Mesendoderm (in vitro differentiated cells): Measurements from ENCODE around the gene KRT3.

ENCODE experiments used
- DNase-seq: peaks from one replicate; pipeline ENCODE4 v3.0.0; 2013
- H2AK5ac ChIP-seq: 2 replicates; pipeline ENCODE4 v1.6.1; 2013; ENCODE audit warnings: low read length, inconsistent platforms
- H2BK120ac ChIP-seq: 2 replicates; pipeline ENCODE4 v1.6.1; 2013; ENCODE audit warnings: low read depth, mild to moderate bottlenecking, low read length, moderate library complexity, mixed read lengths
- H2BK15ac ChIP-seq: replicated peaks from 2 replicates; pipeline ENCODE4 v1.6.1; 2013; ENCODE audit warnings: low read depth, mild to moderate bottlenecking, moderate library complexity
- H2BK5ac ChIP-seq: 2 replicates; pipeline ENCODE4 v1.6.1; 2013; ENCODE audit warnings: low read length, inconsistent platforms
- H3K18ac ChIP-seq: 2 replicates; pipeline ENCODE4 v1.6.1; 2013; ENCODE audit warnings: mild to moderate bottlenecking, low read length, mixed read lengths
- H3K23ac ChIP-seq: one replicate; pipeline ENCODE4 v1.6.1; 2013; ENCODE audit warnings: low read length
- H3K27ac ChIP-seq: 2 replicates; pipeline ENCODE4 v1.5.1; 2013; ENCODE audit warnings: low read depth, mild to moderate bottlenecking, inconsistent platforms, low read length, moderate library complexity
- H3K27me3 ChIP-seq: 2 replicates; pipeline ENCODE4 v1.6.1; 2013; ENCODE audit warnings: low read length, control low read depth, mild to moderate bottlenecking, inconsistent platforms; ENCODE audit not compliant: insufficient read depth, poor library complexity
- H3K36me3 ChIP-seq: 2 replicates; pipeline ENCODE4 v1.6.1; 2013; ENCODE audit warnings: low read length, inconsistent platforms; ENCODE audit not compliant: control insufficient read depth, insufficient read depth
- H3K4ac ChIP-seq: one replicate; pipeline ENCODE4 v1.6.1; 2013; ENCODE audit warnings: low read depth, mild to moderate bottlenecking, low read length, moderate library complexity
- H3K4me1 ChIP-seq: 2 replicates; pipeline ENCODE4 v1.6.1; 2013; ENCODE audit warnings: low read depth, low read length, inconsistent platforms; ENCODE audit not compliant: control insufficient read depth
- H3K4me2 ChIP-seq: 2 replicates; pipeline ENCODE4 v1.6.1; 2013; ENCODE audit warnings: low read length
- H3K4me3 ChIP-seq: 2 replicates; pipeline ENCODE4 v1.5.1; 2013; ENCODE audit warnings: mild to moderate bottlenecking, low read length
- H3K56ac ChIP-seq: one replicate; pipeline ENCODE4 v1.6.1; 2013; ENCODE audit warnings: low read length
- H3K79me1 ChIP-seq: 2 replicates; pipeline ENCODE4 v1.6.1; 2013; ENCODE audit warnings: low read length, inconsistent platforms
- H3K79me2 ChIP-seq: 2 replicates; pipeline ENCODE4 v1.6.1; 2013; ENCODE audit warnings: mild to moderate bottlenecking, low read length; ENCODE audit not compliant: control insufficient read depth, insufficient read depth
- H3K9ac ChIP-seq: 2 replicates; pipeline ENCODE4 v1.6.1; 2013; ENCODE audit warnings: low read length, inconsistent platforms
- H4K5ac ChIP-seq: one replicate; pipeline ENCODE4 v1.6.1; 2013; ENCODE audit warnings: low read length
- H4K8ac ChIP-seq: one replicate; pipeline ENCODE4 v1.6.1; 2013; ENCODE audit warnings: low read depth, mild to moderate bottlenecking, control low read depth, low read length, moderate library complexity
- WGBS: extraction: QIAGEN DNeasy Blood & Tissue Kit; methylation state at CpG from one replicate; pipeline ENCODE4 v1.1.7; 2013; ENCODE audit warnings: low lambda C conversion rate, missing lambda C conversion rate; ENCODE audit not compliant: insufficient coverage; ENCODE audit errors: extremely low coverage; 5-methylcytosine and 5-hydroxymethylcytosine counted together

Gene KRT3

GRCh38 chr12:52805739-52806138 lies 9.8 kb upstream of the KRT3 start:
- no CpG with 5 or more reads among the region's 3 CpGs for WGBS
- H3K36me3 ChIP-seq, result no peaks in the 10 kb centered on the region
- no peak overlapping the region for H3K23ac ChIP-seq
- H3K27me3 ChIP-seq, result no peaks in the 10 kb centered on the region
- H3K56ac ChIP-seq, result no peak overlapping the region
- no peak overlapping the region for H4K8ac ChIP-seq
- no peak overlapping the region for H2BK5ac ChIP-seq
- no peak overlapping the region for H3K4me3 ChIP-seq
- H4K5ac ChIP-seq, result no peak overlapping the region
- H3K4me2 ChIP-seq, result no peak overlapping the region
- H3K18ac ChIP-seq, result no peak overlapping the region
- no peaks in the 10 kb centered on the region for H3K79me2 ChIP-seq
- no peak overlapping the region for H3K4ac ChIP-seq
- no peaks in the 10 kb centered on the region for H3K79me1 ChIP-seq
- no peak overlapping the region for H2BK15ac ChIP-seq
- H2AK5ac ChIP-seq, result no peak overlapping the region
- no peak overlapping the region for H3K9ac ChIP-seq
- H3K4me1 ChIP-seq, result peaks cover 2% of the 10 kb centered on the region
- no peak overlapping the region for H2BK120ac ChIP-seq
- DNase-seq, result no peak
- no peak overlapping the region for H3K27ac ChIP-seq

DNA sequence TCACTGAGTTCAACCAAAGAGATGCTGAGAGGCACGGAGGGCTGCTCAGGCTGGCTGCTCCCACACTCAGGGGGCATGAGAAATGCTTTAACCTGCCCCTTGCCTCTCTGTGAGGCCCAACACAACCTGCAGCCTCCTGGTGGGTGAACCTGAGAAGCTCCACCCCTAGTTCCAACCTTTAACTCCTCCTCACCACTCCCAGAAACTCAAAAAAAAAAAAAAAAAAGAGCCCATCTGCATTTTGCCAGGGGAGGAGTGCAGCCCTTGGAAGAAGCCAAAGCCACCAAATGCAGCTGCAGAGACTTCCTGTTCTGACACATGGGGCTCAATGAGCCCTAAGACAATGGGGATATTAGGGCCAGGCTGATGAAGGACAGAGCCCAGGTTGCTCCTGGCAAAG lies 9.1 kb upstream of the KRT3 start:
- no peaks in the 10 kb centered on the region for H3K36me3 ChIP-seq
- no peak overlapping the region for H3K18ac ChIP-seq
- H3K4me1 ChIP-seq, result peaks cover 2% of the 10 kb centered on the region
- DNase-seq, result peak; percentile 86
- H2BK5ac ChIP-seq, result no peak overlapping the region
- H4K5ac ChIP-seq, result no peak overlapping the region
- WGBS, result no CpG with 5 or more reads among the region's 1 CpG
- no peak overlapping the region for H3K4me3 ChIP-seq
- H3K27ac ChIP-seq, result no peak overlapping the region
- no peak overlapping the region for H3K9ac ChIP-seq
- no peaks in the 10 kb centered on the region for H3K79me2 ChIP-seq
- H3K23ac ChIP-seq, result no peak overlapping the region
- H2BK15ac ChIP-seq, result no peak overlapping the region
- H3K79me1 ChIP-seq, result no peaks in the 10 kb centered on the region
- H4K8ac ChIP-seq, result no peak overlapping the region
- H3K27me3 ChIP-seq, result no peaks in the 10 kb centered on the region
- H3K56ac ChIP-seq, result no peak overlapping the region
- no peak overlapping the region for H3K4ac ChIP-seq
- no peak overlapping the region for H2AK5ac ChIP-seq
- no peak overlapping the region for H3K4me2 ChIP-seq
- no peak overlapping the region for H2BK120ac ChIP-seq

DNA sequence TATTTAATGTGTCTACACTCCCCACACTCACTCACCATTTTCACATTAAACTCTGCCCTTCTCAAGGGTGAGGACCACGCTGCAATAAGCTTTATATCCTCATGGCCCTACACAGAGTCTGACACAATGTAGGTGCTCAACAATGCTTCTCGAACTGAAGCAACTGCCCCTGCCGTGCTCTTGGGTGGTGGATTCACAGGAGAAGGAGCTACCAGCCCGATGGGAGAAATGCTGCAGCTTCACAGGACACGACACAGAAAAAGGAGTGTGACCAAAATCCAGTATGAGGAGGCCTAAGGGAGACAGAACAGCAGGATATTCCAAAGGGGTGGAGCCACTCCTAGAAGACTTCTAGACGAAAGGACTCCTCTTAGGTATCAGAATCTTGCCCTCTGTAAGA lies 6.5 kb upstream of the KRT3 start:
- no peak overlapping the region for H3K56ac ChIP-seq
- no peaks in the 10 kb centered on the region for H3K79me1 ChIP-seq
- no peak overlapping the region for H2BK5ac ChIP-seq
- DNase-seq, result no peak
- no peak overlapping the region for H3K27ac ChIP-seq
- H3K4me3 ChIP-seq, result no peak overlapping the region
- H3K18ac ChIP-seq, result no peak overlapping the region
- no peak overlapping the region for H3K4me2 ChIP-seq
- peaks cover 2% of the 10 kb centered on the region for H3K4me1 ChIP-seq
- no peak overlapping the region for H3K23ac ChIP-seq
- H3K4ac ChIP-seq, result no peak overlapping the region
- WGBS, result no CpG with 5 or more reads among the region's 6 CpGs
- no peak overlapping the region for H4K5ac ChIP-seq
- H2BK15ac ChIP-seq, result no peak overlapping the region
- no peaks in the 10 kb centered on the region for H3K79me2 ChIP-seq
- H3K27me3 ChIP-seq, result no peaks in the 10 kb centered on the region
- no peak overlapping the region for H2BK120ac ChIP-seq
- no peak overlapping the region for H2AK5ac ChIP-seq
- no peak overlapping the region for H4K8ac ChIP-seq
- H3K9ac ChIP-seq, result no peak overlapping the region
- H3K36me3 ChIP-seq, result no peaks in the 10 kb centered on the region

- Histone ChIP-seq H3K36me3 (no peaks in the 10 kb centered on the region), H2BK15ac (no peak overlapping the region), H3K4me2 (no peak overlapping the region), H3K18ac (no peak overlapping the region), H3K23ac (no peak overlapping the region), H3K4ac (no peak overlapping the region), H3K27ac (no peak overlapping the region), H4K8ac (no peak overlapping the region), H2BK5ac (no peak overlapping the region), H3K4me1 (peaks cover 2% of the 10 kb centered on the region), H3K9ac (no peak overlapping the region), H3K79me1 (no peaks in the 10 kb centered on the region), H2AK5ac (no peak overlapping the region), H3K4me3 (no peak overlapping the region), H3K56ac (no peak overlapping the region), H3K79me2 (no peaks in the 10 kb centered on the region), H3K27me3 (no peaks in the 10 kb centered on the region), H2BK120ac (no peak overlapping the region), H4K5ac (no peak overlapping the region)
- no CpG with 5 or more reads among the region's 3 CpGs for WGBS
- no peak for DNase-seq
These were observed 5.9 kb upstream of the KRT3 start for GRCh38 chr12:52801773-52802172.

GRCh38 chr12:52800259-52800917 lies 4.5 kb upstream of the KRT3 start:
- no peak overlapping the region for H3K9ac ChIP-seq
- no peak overlapping the region for H3K4ac ChIP-seq
- no peak overlapping the region for H2BK15ac ChIP-seq
- no peak overlapping the region for H3K56ac ChIP-seq
- H3K18ac ChIP-seq, result no peak overlapping the region
- H4K5ac ChIP-seq, result no peak overlapping the region
- H3K27me3 ChIP-seq, result no peaks in the 10 kb centered on the region
- no peak overlapping the region for H2BK120ac ChIP-seq
- H3K4me3 ChIP-seq, result no peak overlapping the region
- WGBS, result no CpG with 5 or more reads among the region's 1 CpG
- no peaks in the 10 kb centered on the region for H3K79me2 ChIP-seq
- H4K8ac ChIP-seq, result no peak overlapping the region
- H3K4me2 ChIP-seq, result no peak overlapping the region
- no peak overlapping the region for H3K23ac ChIP-seq
- no peak overlapping the region for H2AK5ac ChIP-seq
- no peak overlapping the region for H3K27ac ChIP-seq
- H2BK5ac ChIP-seq, result no peak overlapping the region
- no peak for DNase-seq
- no peaks in the 10 kb centered on the region for H3K79me1 ChIP-seq
- H3K36me3 ChIP-seq, result no peaks in the 10 kb centered on the region
- H3K4me1 ChIP-seq, result peaks cover 1% of the 10 kb centered on the region
